Activated T-helper 2 cell treated with anti-CD3 and anti-CD28 coated beads, Interferon-gamma antibody, Interleukin-2, Interleukin-4, amounts not matched to agents 10 μg/mL and 5 μg/mL and 100 μg/mL, durations not matched to agents 14 hours and 24 hours and 36 hours (primary cell): ENCODE results near the gene FADS2. TPM values are rescaled to one million over a fixed set of nuclear protein-coding genes. Genes with fewer than 3 reads are reported as not detected.
"Not testable (repeated sequence)": the region's sequence is repeated elsewhere in the genome, so short reads cannot be mapped to it uniquely, and the experiment has no call there.

Source experiments
- DNase-seq: peaks from one replicate; pipeline ENCODE4 v3.0.0; 2021; ENCODE audit warnings: low spot score
- H3K27ac Mint-ChIP-seq: one replicate; pipeline ENCODE4 v1.8.0; 2021; ENCODE audit warnings: mixed read lengths
- H3K27me3 Mint-ChIP-seq: one replicate; pipeline ENCODE4 v1.8.0; 2021; ENCODE audit warnings: low read depth, mixed read lengths
- H3K36me3 Mint-ChIP-seq: one replicate; pipeline ENCODE4 v1.8.0; 2021; ENCODE audit warnings: low read depth, mixed read lengths
- H3K4me1 Mint-ChIP-seq: one replicate; pipeline ENCODE4 v1.8.0; 2021; ENCODE audit warnings: low read depth, mixed read lengths
- H3K4me3 Mint-ChIP-seq: one replicate; pipeline ENCODE4 v1.8.0; 2021; ENCODE audit warnings: low read depth, mild to moderate bottlenecking, moderate library complexity, mixed read lengths
- H3K9me3 Mint-ChIP-seq: one replicate; pipeline ENCODE4 v1.8.0; 2021; ENCODE audit warnings: mixed read lengths
- intact Hi-C: fragments of 100-400 bp; cut with micrococcal nuclease; formaldehyde crosslinking; loops from one replicate; pipeline ENCODE4 v1.15.1; 2023
- total RNA-seq: library from RNA; stranded (reverse); gene quantifications from 2 replicates; pipeline ENCODE4 v1.2.3, GENCODE V29; 2022

The FADS2 gene
- total RNA-seq, 1 donor from 2014 or later = 366 TPM

DNA sequence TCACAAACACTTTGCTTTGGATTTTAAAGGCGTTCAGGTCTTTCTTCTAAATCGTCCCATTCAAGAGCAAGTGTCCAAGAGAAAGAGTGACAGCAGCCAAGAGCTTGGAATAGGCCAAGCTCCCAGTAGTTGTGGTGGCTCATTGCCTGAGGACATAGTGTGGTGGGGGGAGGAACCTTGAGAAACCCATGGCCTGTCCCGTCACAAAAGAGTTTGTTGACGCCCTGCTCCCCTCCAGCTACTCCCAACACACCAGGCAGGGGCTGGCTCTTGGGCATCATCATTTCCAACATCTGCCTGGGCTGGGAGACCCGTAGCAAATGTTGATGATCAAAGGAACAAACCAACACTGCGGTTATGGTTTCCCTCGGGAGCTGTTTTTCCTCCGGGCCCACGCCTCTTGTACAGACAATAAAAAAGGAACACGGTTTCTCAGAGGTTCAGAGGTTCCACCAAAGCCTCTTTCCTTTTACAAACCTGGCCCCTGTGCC is 42.5 kb downstream of the FADS2 start:
- Mint-ChIP-seq H3K4me3 (no peak overlapping the region), H3K27me3 (no peaks in the 10 kb centered on the region), H3K27ac (no peak overlapping the region), H3K9me3 (no peaks in the 10 kb centered on the region), H3K36me3 (peaks cover 6% of the 10 kb centered on the region), H3K4me1 (peaks cover 6% of the 10 kb centered on the region)
- intact Hi-C loops = loop anchor here (1.0 kb wide), 3 partner anchors 27 to 238 kb away; no protein-coding TSS in a partner anchor
- DNase-seq = no peak

GRCh38 chr11:61871158-61871597 is 43.1 kb downstream of the FADS2 start:
- Mint-ChIP-seq H3K4me3 (peak overlapping the region; percentile 67), H3K27ac (no peak overlapping the region), H3K9me3 (no peaks in the 10 kb centered on the region), H3K4me1 (peaks cover 4% of the 10 kb centered on the region), H3K27me3 (no peaks in the 10 kb centered on the region), H3K36me3 (peaks cover under 1% of the 10 kb centered on the region)
- intact Hi-C loops = loop anchor here (1.0 kb wide), 3 partner anchors 26 to 237 kb away; no protein-coding TSS in a partner anchor
- peak; percentile 61 for DNase-seq

DNA sequence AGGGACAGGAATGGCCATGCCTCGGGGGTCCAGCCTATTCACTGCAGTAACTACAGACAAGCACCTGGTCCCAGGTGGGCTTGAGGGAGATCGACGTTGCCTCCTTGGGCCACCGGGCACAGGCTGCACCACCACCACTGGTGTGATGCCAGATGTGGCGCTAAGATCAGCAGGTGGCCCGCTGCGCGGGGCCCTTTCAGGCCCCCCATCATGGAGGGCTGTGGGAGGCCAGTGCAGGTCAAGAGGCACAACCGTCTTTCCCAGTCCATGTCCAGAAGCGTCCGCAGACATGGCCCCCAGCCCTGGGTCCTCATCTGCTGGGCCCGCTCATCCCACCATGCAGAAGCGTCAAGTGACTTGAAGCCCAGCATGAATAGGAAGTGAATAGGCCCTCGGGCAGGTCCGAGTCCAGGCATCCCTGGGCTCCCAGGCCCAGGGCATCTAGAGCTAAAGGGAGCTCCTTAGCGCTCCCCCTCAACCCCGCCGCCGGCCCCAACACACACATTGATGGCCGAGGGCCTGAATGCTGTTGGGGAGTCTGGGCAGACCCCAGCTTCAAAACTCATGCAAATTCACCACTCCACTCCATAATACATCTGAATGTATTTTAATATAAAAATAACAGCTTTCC is 45.0 kb downstream of the FADS2 start:
- H3K4me1 Mint-ChIP-seq = peaks cover 4% of the 10 kb centered on the region

GRCh38 chr11:61873588-61874376 is 45.7 kb downstream of the FADS2 start:
- Mint-ChIP-seq H3K27me3 (no peaks in the 10 kb centered on the region), H3K4me3 (no peak overlapping the region), H3K27ac (no peak overlapping the region), H3K4me1 (peaks cover 4% of the 10 kb centered on the region), H3K36me3 (no peaks in the 10 kb centered on the region), H3K9me3 (no peaks in the 10 kb centered on the region)
- intact Hi-C loops = no loop called here
- DNase-seq = no peak

More for the DNA sequence above, 45.0 kb downstream of the FADS2 start:
- H3K27me3 Mint-ChIP-seq = no peaks in the 10 kb centered on the region
- no peak overlapping the region for H3K27ac Mint-ChIP-seq
- no peak for DNase-seq
- intact Hi-C loops = no loop called here
- no peak overlapping the region for H3K4me3 Mint-ChIP-seq
- H3K36me3 Mint-ChIP-seq = no peaks in the 10 kb centered on the region
- H3K9me3 Mint-ChIP-seq = no peaks in the 10 kb centered on the region

GRCh38 chr11:61874377-61874809 is 46.3 kb downstream of the FADS2 start:
- DNase-seq = no peak
- H3K36me3 Mint-ChIP-seq = no peaks in the 10 kb centered on the region
- intact Hi-C loops = no loop called here
- peaks cover 4% of the 10 kb centered on the region for H3K4me1 Mint-ChIP-seq
- H3K27ac Mint-ChIP-seq = no peak overlapping the region
- H3K27me3 Mint-ChIP-seq = no peaks in the 10 kb centered on the region
- H3K4me3 Mint-ChIP-seq = no peak overlapping the region
- H3K9me3 Mint-ChIP-seq = no peaks in the 10 kb centered on the region

DNA sequence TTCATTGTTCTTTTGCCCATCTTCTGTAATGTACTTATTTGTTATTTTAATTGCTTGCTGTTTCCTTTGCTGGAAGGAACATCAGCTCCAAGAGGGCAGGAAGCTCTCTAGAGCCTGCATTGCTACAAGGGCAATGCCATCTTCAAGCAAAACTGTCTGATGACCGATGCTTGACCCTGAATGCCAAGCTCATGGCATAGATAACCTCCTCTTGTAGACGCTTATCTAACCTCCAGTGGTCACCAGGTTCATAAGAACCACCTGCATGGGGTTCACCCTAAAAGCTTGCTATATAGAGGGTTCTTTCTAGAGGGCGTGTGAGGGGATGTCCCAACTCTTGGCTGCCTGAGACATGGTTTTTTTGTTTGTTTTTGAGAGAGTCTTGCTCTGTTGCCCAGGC is 46.8 kb downstream of the FADS2 start:
- intact Hi-C loops = no loop called here
- H3K27ac Mint-ChIP-seq = no peak overlapping the region
- no peaks in the 10 kb centered on the region for H3K27me3 Mint-ChIP-seq
- no peaks in the 10 kb centered on the region for H3K9me3 Mint-ChIP-seq
- H3K4me1 Mint-ChIP-seq = peaks cover 4% of the 10 kb centered on the region
- H3K36me3 Mint-ChIP-seq = no peaks in the 10 kb centered on the region
- H3K4me3 Mint-ChIP-seq = no peak overlapping the region
- DNase-seq = no peak

DNA sequence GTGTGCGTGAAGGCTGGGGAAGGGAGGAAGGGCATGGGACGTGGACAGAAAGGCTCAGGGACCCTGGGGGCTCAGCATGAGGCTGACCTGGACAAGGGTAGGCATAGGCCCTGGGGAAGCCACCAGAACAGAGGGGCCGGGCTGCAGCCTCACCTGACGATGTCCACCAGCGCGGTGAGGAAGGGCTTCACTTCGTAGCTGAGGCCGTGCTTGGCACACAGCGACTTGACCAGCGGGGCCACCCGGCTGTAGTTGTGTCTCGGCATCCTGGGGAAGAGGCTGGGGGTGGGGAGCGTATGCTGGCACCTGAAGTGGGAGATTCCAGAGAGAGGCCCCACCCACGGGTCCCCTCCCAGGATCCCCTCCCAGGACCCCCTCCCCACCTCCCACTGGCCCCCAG is 47.6 kb downstream of the FADS2 start:
- no peak overlapping the region for H3K27ac Mint-ChIP-seq
- intact Hi-C loops = no loop called here
- no peaks in the 10 kb centered on the region for H3K9me3 Mint-ChIP-seq

GRCh38 chr11:61879152-61879551 is 51.1 kb downstream of the FADS2 start:
- H3K4me1 Mint-ChIP-seq = no peaks in the 10 kb centered on the region
- DNase-seq = no peak
- H3K9me3 Mint-ChIP-seq = no peaks in the 10 kb centered on the region
- no peak overlapping the region for H3K4me3 Mint-ChIP-seq
- H3K36me3 Mint-ChIP-seq = no peaks in the 10 kb centered on the region
- H3K27me3 Mint-ChIP-seq = peaks cover 2% of the 10 kb centered on the region
- no peak overlapping the region for H3K27ac Mint-ChIP-seq
- intact Hi-C loops = no loop called here

More for the DNA sequence above, 47.6 kb downstream of the FADS2 start:
- no peak overlapping the region for H3K4me3 Mint-ChIP-seq
- H3K36me3 Mint-ChIP-seq = no peaks in the 10 kb centered on the region
- H3K27me3 Mint-ChIP-seq = peaks cover 2% of the 10 kb centered on the region
- no peak for DNase-seq
- peaks cover 4% of the 10 kb centered on the region for H3K4me1 Mint-ChIP-seq

GRCh38 chr11:61880031-61880430 is 51.9 kb downstream of the FADS2 start:
- H3K9me3 Mint-ChIP-seq = no peaks in the 10 kb centered on the region
- DNase-seq = no peak
- H3K27ac Mint-ChIP-seq = no peak overlapping the region
- H3K36me3 Mint-ChIP-seq = no peaks in the 10 kb centered on the region
- intact Hi-C loops = no loop called here
- H3K4me1 Mint-ChIP-seq = no peaks in the 10 kb centered on the region
- H3K27me3 Mint-ChIP-seq = peaks cover 2% of the 10 kb centered on the region
- H3K4me3 Mint-ChIP-seq = no peak overlapping the region

DNA sequence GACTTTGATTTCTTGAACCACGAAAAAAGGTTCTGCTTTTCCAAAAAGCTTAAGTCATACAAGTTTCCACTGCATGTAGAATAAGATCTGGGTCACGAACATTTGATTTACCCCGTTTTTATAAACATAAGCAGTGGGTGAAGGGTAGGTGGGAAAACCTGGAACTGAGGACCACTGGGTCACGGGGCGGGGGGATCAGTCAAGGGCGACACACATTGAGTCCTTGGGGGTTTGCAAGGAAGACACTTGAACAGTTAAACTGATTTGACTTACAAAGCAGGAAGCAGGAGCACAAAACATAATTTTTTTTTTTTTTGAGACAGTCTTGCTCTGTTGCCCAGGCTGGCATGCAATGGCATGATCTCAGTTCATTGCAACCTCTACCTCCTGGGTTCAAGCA is 52.4 kb downstream of the FADS2 start:
- Mint-ChIP-seq H3K4me3 (no peak overlapping the region), H3K36me3 (no peaks in the 10 kb centered on the region), H3K9me3 (no peaks in the 10 kb centered on the region), H3K27me3 (peaks cover 2% of the 10 kb centered on the region), H3K4me1 (no peaks in the 10 kb centered on the region), H3K27ac (no peak overlapping the region)
- DNase-seq = no peak
- intact Hi-C loops = no loop called here

GRCh38 chr11:61881397-61881796 is 53.3 kb downstream of the FADS2 start:
- H3K4me1 Mint-ChIP-seq = no peaks in the 10 kb centered on the region
- peaks cover 2% of the 10 kb centered on the region for H3K27me3 Mint-ChIP-seq
- H3K4me3 Mint-ChIP-seq = no peak overlapping the region
- DNase-seq = no peak
- intact Hi-C loops = no loop called here
- H3K9me3 Mint-ChIP-seq = no peaks in the 10 kb centered on the region
- H3K36me3 Mint-ChIP-seq = no peaks in the 10 kb centered on the region
- no peak overlapping the region for H3K27ac Mint-ChIP-seq

DNA sequence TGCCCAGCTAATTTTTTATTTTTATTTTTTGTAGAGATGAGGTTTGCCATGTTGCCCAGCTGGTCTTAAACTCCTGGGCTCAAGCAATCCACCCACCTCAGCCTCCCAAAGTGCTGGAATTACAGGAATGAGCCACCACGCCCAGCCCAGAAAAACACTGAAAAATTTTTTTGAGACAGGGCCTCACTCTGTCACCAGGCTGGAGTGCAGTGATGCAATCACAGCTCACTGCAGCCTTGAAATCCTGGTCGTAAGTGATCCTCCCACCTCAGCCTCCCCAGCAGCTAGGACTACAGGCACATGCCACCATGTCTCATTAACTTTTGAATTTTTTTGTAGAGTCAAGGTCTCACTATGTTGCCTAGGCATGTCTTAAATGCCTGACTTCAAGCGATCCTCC is 54.2 kb downstream of the FADS2 start:
- intact Hi-C loops, H3K4me3 Mint-ChIP-seq, H3K4me1 Mint-ChIP-seq, DNase-seq, H3K27me3 Mint-ChIP-seq, H3K27ac Mint-ChIP-seq, H3K36me3 Mint-ChIP-seq, H3K9me3 Mint-ChIP-seq: not testable (repeated sequence)

GRCh38 chr11:61882879-61883278 is 54.8 kb downstream of the FADS2 start:
- Mint-ChIP-seq H3K4me3 (no peak overlapping the region), H3K9me3 (no peaks in the 10 kb centered on the region), H3K27me3 (peaks cover 2% of the 10 kb centered on the region), H3K4me1 (no peaks in the 10 kb centered on the region), H3K36me3 (no peaks in the 10 kb centered on the region), H3K27ac (no peak overlapping the region)
- intact Hi-C loops = no loop called here
- DNase-seq = no peak
